Brain microvascular endothelial cell (primary cell): ENCODE measurements around the gene C22orf23.

Experiments used
- DNase-seq: peaks from one replicate; pipeline ENCODE4 v3.0.0-alpha.2; 2020
- H3K27ac ChIP-seq: fragments of 250-450 bp; sonication (Bioruptor Pico); 2 replicates; pipeline ENCODE4 v1.5.1; 2020; ENCODE audit warnings: mild to moderate bottlenecking, moderate library complexity
- H3K27me3 ChIP-seq: fragments of 250-450 bp; sonication (Bioruptor Pico); replicated peaks from 2 replicates; pipeline ENCODE4 v1.5.1; 2020; ENCODE audit warnings: mild to moderate bottlenecking
- H3K36me3 ChIP-seq: fragments of 250-450 bp; sonication (Bioruptor Pico); replicated peaks from 2 replicates; pipeline ENCODE4 v1.5.1; 2020; ENCODE audit warnings: mild to moderate bottlenecking
- H3K4me3 ChIP-seq: 2 replicates; pipeline ENCODE4 v1.5.1; 2011; ENCODE audit warnings: low read depth, mild to moderate bottlenecking, control low read depth, low read length, moderate library complexity
- CTCF ChIP-seq: IDR thresholded peaks from 2 replicates; pipeline ENCODE4 v1.5.1; 2011; ENCODE audit warnings: low read depth, mild to moderate bottlenecking, moderate library complexity, low read length, control low read depth, inconsistent platforms; ENCODE audit errors: missing control alignments
- in situ Hi-C: cut with HindIII; loops from 2 replicates; pipeline ENCODE4 v1.10.0; 2017; ENCODE audit warnings: low sequenced_read_pairs, low pct_ligation_motif_present

Gene C22orf23

DNA sequence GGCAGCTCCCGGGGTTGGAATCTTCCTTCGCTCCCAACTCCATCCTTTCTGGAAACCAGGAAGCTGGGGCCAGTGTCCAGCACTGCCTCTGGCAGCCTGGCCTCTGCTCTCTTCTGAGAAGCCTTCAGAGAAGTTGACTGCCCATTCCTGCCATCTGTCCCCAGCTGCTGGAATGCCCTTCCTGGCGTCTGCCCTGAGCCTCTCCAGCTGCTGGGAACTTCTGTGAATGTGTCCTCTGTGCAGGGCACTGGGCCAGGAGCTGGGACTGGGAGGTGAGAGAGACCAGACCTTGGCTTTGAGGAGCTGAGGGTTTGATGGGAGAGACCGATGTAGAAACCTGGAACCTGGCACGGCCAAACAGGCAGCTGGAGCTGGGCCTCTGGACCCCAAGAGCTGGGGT, 36.9 kb upstream of the C22orf23 start:
- TF ChIP-seq CTCF = no peak
- in situ Hi-C loops = no loop called here
- Histone ChIP-seq H3K27ac (no peak overlapping the region), H3K27me3 (no peaks in the 10 kb centered on the region), H3K36me3 (no peaks in the 10 kb centered on the region), H3K4me3 (no peak overlapping the region)
- no peak for DNase-seq

DNA sequence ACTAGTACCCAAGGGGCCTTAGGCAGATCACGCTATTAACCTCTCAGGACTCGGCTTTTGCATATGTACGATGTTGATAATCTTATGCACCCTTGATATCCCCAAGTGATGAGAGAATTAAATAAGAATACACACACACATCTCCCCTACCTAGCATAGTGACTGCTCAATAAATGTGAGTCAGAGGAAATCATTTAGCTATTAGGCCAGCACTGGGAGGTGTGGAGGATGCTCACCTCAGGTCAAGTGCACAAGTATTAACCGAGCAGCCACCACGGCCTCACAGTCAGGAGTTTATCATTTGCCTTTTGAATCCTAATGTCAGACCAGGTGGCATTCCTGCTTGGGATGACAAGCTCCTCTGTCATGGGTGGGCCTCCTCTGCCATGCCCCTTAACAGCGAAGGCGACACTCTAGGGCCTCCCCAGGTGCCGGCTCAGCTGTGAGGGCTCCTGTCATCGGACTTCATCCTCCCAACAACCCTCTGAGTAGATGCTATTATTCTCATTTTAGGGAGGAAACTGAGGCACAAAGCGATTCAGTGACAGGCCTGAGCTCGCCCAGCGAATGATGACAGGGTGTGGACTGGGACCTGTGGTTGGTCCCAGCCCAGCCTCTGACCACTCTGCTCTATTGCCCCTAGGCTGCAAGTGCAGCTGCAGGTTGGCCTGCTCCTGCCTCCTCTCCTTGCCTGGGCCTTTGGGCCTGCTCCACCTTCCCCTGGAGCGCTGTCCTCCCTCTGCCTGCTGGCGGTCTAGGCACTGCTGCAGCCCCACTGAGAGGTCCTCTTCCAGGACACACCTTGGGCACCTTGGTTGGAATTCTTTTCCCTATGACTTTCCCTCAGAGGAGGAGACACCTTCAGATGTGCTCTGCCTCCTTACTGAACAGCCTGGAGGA, 36.0 kb upstream of the C22orf23 start:
- TF ChIP-seq CTCF = no peak
- no peak overlapping the region for H3K27ac ChIP-seq
- DNase-seq = no peak
- in situ Hi-C loops = no loop called here
- H3K4me3 ChIP-seq = no peak overlapping the region
- H3K27me3 ChIP-seq = no peaks in the 10 kb centered on the region
- no peaks in the 10 kb centered on the region for H3K36me3 ChIP-seq

DNA sequence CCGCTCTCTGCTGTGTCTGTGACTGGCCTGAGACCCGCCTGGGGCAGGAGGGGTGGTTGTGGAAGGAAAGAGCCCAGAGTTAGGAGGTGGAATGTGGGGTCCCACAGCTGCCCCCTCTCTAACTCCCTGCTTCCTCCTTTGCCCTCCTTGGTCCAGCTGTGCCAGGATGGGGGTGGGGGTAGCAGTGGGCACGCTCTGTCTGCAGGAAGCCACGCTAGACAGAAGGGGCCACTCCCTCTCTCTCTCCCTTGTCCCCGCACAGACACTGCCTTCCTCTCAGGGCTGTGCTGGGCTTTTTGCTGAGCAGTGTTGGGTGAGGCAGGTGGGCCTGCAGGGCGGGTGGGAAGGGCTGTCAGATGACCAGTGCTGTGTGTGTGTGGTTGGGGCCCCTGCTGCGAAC, 33.0 kb upstream of the C22orf23 start:
- DNase-seq = no peak
- no peak overlapping the region for H3K4me3 ChIP-seq
- peaks cover 13% of the 10 kb centered on the region for H3K27me3 ChIP-seq
- in situ Hi-C loops = no loop called here
- no peaks in the 10 kb centered on the region for H3K36me3 ChIP-seq
- no peak for TF ChIP-seq CTCF
- H3K27ac ChIP-seq = no peak overlapping the region

GRCh38 chr22:37985751-37986281, 32.4 kb upstream of the C22orf23 start:
- TF ChIP-seq CTCF = no peak
- Histone ChIP-seq H3K4me3 (no peak overlapping the region), H3K27me3 (peaks cover 13% of the 10 kb centered on the region), H3K36me3 (no peaks in the 10 kb centered on the region), H3K27ac (no peak overlapping the region)
- in situ Hi-C loops = no loop called here
- DNase-seq = no peak

DNA sequence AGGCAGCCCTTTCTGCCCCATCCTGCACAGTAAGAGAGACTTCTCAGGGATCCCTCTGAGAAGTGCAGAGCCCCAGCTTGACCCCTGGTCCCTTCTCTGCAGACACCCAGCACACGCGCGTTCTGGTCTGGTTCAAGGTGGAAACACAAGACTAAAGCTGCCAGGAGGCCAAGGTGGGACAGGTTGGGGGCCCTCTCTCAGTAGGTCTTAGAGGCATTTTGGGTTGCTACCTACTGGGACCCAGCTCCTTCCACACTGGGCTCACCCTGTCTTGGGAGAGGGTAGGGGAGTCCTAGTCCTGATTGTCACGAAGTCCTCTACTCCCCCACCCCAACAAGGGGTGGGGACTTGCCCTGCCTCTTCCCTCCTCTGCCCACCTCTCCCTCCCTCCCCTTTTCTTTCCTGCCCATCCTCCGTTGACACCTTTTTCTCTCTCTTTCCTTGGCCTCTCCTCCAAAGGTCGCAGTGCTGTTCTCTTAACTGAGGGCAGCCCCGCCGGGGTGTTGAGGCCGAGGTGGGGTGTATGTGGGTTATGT, 31.7 kb upstream of the C22orf23 start:
- H3K27ac ChIP-seq = no peak overlapping the region
- DNase-seq = no peak
- no peaks in the 10 kb centered on the region for H3K36me3 ChIP-seq
- no peak for TF ChIP-seq CTCF
- no peak overlapping the region for H3K4me3 ChIP-seq
- peaks cover 13% of the 10 kb centered on the region for H3K27me3 ChIP-seq
- in situ Hi-C loops = no loop called here
